K562 (cell line): ENCODE measurements around the gene AGPAT3. TPM values are rescaled to one million over a fixed set of nuclear protein-coding genes. Genes with fewer than 3 reads are reported as not detected.

ENCODE experiments used
- CREB1 ChIP-seq, 2 experiments: sonication (generic) in 1 of 2; formaldehyde crosslinking in 1 of 2; IDR thresholded peaks; 2 replicates each; pipeline versions ENCODE4 v1.6.1 to v1.8.0; 2012 to 2022; ENCODE audit warnings: inconsistent platforms in 1 of 2, mild to moderate bottlenecking in 1 of 2, missing genetic modification reagents in 1 of 2, moderate library complexity in 1 of 2
- GATAD2A ChIP-seq: fragments of 450-650 bp; IDR thresholded peaks from 2 replicates; pipeline ENCODE4 v1.6.1; 2017
- SMARCC2 ChIP-seq: fragments of 450-650 bp; IDR thresholded peaks from 2 replicates; pipeline ENCODE4 v1.6.1; 2017; ENCODE audit warnings: antibody characterized with exemption, moderate library complexity, mild to moderate bottlenecking, low read depth
- ZNF239 ChIP-seq: fragments of 250-450 bp; sonication (Bioruptor Pico); IDR thresholded peaks from 2 replicates; pipeline ENCODE4 v1.4.0; 2020; ENCODE audit warnings: mild to moderate bottlenecking
- ZNF316 ChIP-seq: fragments of 450-650 bp; IDR thresholded peaks from 2 replicates; pipeline ENCODE4 v1.6.1; 2016
- polyA plus RNA-seq, 8 experiments: library from polyadenylated mRNA; depleted of rRNA in 4 of 8; stranded (reverse) in 5 of 8; unstranded in 3 of 8; fragments of >200 nt; fragmentation: Nextera tagmentation in 2 of 8; fragmentation: Illumina TruSeq in 1 of 8; extraction: Ambion mirVana in 2 of 8; extraction: Trizol in 1 of 8; gene quantifications; 2 replicates each; pipeline versions ENCODE4 v1.2.1 to v1.2.3, GENCODE V29; 2011 to 2014; ENCODE audit warnings: inconsistent platforms in 1 of 8, missing spikeins in 1 of 8
- total RNA-seq, 7 experiments: library from RNA; depleted of rRNA in 6 of 7; stranded (reverse); fragments of >200 nt in 6 of 7; fragmentation: Illumina TruSeq in 2 of 7; extraction: Trizol in 2 of 7; gene quantifications; 2 replicates each; pipeline versions ENCODE4 v1.2.1 to v1.2.3, GENCODE V29; 2011 to 2021; ENCODE audit warnings: low replicate concordance in 1 of 7
- TF ChIP-seq, protein P1 (sequence below): IDR thresholded peaks from 2 replicates; pipeline ENCODE4 v1.6.1; 2011; ENCODE audit not compliant: insufficient read length; ENCODE audit errors: extremely low read depth
- TF ChIP-seq, protein P2 (sequence below): fragments of 450-650 bp; conservative IDR thresholded peaks from 2 replicates; pipeline ENCODE4 v1.6.1; 2016; ENCODE audit warnings: missing genetic modification characterization, low read depth, mild to moderate bottlenecking, missing compliant biosample characterization, moderate library complexity
- TF ChIP-seq, protein P3 (sequence below): fragments of 450-650 bp; IDR thresholded peaks from 2 replicates; pipeline ENCODE4 v1.6.1; 2017; ENCODE audit warnings: mild to moderate bottlenecking, moderate library complexity
- TF ChIP-seq, protein P4 (sequence below), 2 experiments: fragments of 450-650 bp in 1 of 2; sonication (generic) in 1 of 2; formaldehyde crosslinking in 1 of 2; IDR thresholded peaks; 2 replicates each; pipeline versions ENCODE4 v1.7.1 to v1.9.0; 2016 to 2022; ENCODE audit warnings: inconsistent platforms in 1 of 2, mild to moderate bottlenecking in 1 of 2, missing genetic modification reagents in 1 of 2
- TF ChIP-seq, protein P5 (sequence below): IDR thresholded peaks from 2 replicates; pipeline ENCODE4 v1.6.1; 2012; ENCODE audit warnings: low read depth, low read length, improper control_type of control experiment, borderline replicate concordance

Gene AGPAT3
- total and polyA plus RNA-seq, 9 of the 15 experiments (the other 6 are each of a cell fraction or from before 2014, with no cell fraction given), result 1.5 to 88.4 (median 35.7) TPM

DNA sequence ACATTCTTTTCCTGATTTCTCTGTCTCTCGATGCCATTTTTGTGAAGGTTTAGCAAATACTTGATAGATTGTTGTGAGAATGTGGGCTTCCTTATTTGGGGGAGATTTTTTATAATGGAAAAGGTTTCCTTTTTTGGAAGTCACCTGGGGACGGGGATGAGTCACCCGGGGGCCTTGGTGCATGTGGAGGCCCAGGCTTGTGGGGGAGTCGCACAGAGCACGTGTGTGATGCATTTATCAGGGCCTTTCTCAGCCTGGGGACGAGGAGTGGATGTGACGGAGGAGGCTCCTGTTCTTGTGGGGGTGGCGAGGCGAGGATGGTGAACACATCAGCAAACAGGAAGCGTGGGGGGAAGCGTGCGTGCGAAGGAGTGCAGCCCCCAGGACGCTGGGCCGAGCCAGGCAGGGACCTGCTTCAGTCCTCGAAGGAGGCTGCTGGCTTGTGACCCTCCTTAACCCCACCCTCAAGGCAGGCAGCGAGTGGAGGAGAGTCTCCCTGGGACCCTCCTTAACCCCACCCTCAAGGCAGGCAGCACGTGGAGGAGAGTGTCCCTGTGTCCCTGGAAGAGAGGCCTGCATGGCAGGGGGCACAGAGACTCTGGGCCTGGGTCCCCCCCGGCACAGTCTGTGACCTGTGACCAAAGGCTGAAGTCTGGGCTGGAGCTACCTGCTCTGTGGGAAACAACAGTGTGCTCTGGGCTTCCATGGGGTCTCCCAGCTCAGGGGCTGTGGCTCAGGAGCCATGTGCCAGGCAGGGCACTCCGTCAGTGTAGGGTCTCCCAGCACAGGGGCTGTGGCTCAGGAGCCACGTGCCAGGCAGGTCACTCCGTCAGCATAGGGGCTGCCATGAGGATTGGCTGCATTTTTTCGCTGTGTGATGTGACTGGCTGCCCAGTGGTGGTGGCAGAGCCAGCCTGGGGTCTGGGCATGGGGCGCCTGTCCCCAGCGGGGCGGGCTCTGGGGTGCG is 57.2 kb downstream of the AGPAT3 start (continued):
- TF ChIP-seq, protein P1, sequence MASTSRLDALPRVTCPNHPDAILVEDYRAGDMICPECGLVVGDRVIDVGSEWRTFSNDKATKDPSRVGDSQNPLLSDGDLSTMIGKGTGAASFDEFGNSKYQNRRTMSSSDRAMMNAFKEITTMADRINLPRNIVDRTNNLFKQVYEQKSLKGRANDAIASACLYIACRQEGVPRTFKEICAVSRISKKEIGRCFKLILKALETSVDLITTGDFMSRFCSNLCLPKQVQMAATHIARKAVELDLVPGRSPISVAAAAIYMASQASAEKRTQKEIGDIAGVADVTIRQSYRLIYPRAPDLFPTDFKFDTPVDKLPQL, result no peak
- peak; percentile 90 for TF ChIP-seq GATAD2A
- peak; percentile 77 for TF ChIP-seq CREB1 (IDR thresholded peaks at IDR 0.05)
- peak; percentile 68 for TF ChIP-seq CREB1 (CRISPR knock-in tag; IDR thresholded peaks at IDR 0.05)
- no peak; the same call in 1 of the 2 replicates for TF ChIP-seq ZNF239 (CRISPR knock-in tag)
- TF ChIP-seq ZNF316, result no peak
- TF ChIP-seq, protein P2, sequence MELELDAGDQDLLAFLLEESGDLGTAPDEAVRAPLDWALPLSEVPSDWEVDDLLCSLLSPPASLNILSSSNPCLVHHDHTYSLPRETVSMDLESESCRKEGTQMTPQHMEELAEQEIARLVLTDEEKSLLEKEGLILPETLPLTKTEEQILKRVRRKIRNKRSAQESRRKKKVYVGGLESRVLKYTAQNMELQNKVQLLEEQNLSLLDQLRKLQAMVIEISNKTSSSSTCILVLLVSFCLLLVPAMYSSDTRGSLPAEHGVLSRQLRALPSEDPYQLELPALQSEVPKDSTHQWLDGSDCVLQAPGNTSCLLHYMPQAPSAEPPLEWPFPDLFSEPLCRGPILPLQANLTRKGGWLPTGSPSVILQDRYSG (tag), result 0 out of 2 replicates have a peak, but pooled peaks have one; percentile 28
- TF ChIP-seq, protein P3, sequence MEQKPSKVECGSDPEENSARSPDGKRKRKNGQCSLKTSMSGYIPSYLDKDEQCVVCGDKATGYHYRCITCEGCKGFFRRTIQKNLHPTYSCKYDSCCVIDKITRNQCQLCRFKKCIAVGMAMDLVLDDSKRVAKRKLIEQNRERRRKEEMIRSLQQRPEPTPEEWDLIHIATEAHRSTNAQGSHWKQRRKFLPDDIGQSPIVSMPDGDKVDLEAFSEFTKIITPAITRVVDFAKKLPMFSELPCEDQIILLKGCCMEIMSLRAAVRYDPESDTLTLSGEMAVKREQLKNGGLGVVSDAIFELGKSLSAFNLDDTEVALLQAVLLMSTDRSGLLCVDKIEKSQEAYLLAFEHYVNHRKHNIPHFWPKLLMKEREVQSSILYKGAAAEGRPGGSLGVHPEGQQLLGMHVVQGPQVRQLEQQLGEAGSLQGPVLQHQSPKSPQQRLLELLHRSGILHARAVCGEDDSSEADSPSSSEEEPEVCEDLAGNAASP, result peak; percentile 75; the same call in 1 of the 2 replicates
- TF ChIP-seq, protein P4, sequence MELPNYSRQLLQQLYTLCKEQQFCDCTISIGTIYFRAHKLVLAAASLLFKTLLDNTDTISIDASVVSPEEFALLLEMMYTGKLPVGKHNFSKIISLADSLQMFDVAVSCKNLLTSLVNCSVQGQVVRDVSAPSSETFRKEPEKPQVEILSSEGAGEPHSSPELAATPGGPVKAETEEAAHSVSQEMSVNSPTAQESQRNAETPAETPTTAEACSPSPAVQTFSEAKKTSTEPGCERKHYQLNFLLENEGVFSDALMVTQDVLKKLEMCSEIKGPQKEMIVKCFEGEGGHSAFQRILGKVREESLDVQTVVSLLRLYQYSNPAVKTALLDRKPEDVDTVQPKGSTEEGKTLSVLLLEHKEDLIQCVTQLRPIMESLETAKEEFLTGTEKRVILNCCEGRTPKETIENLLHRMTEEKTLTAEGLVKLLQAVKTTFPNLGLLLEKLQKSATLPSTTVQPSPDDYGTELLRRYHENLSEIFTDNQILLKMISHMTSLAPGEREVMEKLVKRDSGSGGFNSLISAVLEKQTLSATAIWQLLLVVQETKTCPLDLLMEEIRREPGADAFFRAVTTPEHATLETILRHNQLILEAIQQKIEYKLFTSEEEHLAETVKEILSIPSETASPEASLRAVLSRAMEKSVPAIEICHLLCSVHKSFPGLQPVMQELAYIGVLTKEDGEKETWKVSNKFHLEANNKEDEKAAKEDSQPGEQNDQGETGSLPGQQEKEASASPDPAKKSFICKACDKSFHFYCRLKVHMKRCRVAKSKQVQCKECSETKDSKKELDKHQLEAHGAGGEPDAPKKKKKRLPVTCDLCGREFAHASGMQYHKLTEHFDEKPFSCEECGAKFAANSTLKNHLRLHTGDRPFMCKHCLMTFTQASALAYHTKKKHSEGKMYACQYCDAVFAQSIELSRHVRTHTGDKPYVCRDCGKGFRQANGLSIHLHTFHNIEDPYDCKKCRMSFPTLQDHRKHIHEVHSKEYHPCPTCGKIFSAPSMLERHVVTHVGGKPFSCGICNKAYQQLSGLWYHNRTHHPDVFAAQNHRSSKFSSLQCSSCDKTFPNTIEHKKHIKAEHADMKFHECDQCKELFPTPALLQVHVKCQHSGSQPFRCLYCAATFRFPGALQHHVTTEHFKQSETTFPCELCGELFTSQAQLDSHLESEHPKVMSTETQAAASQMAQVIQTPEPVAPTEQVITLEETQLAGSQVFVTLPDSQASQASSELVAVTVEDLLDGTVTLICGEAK (IDR thresholded peaks at IDR 0.05), result peak; percentile 60; the same call in 1 of the 2 replicates
- TF ChIP-seq, protein P4 (CRISPR knock-in tag; IDR thresholded peaks at IDR 0.05), result no peak
- TF ChIP-seq, protein P5, sequence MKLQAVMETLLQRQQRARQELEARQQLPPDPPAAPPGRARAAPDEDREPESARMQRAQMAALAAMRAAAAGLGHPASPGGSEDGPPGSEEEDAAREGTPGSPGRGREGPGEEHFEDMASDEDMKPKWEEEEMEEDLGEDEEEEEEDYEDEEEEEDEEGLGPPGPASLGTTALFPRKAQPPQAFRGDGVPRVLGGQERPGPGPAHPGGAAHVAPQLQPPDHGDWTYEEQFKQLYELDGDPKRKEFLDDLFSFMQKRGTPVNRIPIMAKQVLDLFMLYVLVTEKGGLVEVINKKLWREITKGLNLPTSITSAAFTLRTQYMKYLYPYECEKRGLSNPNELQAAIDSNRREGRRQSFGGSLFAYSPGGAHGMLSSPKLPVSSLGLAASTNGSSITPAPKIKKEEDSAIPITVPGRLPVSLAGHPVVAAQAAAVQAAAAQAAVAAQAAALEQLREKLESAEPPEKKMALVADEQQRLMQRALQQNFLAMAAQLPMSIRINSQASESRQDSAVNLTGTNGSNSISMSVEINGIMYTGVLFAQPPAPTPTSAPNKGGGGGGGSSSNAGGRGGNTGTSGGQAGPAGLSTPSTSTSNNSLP, result peak; percentile 75; the same call in 1 of the 2 replicates
- TF ChIP-seq SMARCC2, result peak; percentile 64
